Activated naive CD4-positive, alpha-beta T cell treated with anti-CD3 and anti-CD28 coated beads, Interleukin-2, amount 50 U/mL, for 16 hours (primary cell): ENCODE measurements around the gene TTYH3.

ENCODE experiments used
- DNase-seq: peaks from one replicate; pipeline ENCODE4 v3.0.0-alpha.2; 2020

TTYH3 gene

DNA sequence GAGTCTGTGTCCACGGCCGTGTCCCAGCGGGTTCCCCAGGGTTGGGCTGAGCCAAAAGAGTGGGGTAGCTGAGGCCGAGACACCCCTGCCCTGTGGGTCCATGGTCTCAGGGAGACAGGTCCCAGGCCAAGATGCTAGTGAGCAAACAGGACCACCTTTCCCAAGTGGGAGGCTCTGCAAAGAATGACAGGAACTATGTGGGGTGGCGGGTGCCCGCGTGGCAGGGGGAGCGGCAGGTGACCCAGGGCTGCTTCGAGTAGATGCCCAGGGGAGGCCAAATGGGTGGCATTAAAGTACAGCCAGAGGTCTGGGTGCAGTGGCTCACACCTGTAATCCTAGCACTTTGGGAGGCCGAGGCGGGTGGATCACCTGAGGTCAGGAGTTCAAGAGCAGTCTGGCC is 18.2 kb downstream of the TTYH3 start:
- no peak for DNase-seq

DNA sequence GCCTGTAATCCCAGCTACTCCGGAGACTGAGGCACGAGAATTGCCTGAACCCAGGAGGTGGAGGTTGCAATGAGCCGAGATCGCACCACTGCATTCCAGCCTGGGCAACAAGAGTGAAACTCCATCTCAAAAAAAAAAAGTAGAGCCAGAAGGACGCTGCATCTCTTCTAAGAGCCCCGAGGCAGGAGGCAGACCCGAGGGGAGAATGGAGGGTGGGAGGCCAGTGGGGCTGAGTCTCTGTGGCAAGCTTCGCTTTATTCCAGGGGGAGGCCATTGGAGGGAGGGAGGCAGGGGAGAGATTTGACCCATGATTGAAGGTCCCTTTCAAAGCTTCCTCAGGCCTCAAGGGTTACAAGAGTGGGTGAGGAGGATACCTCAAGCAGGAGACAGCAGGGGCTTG is 18.7 kb downstream of the TTYH3 start:
- no peak for DNase-seq

GRCh38 chr7:2651336-2651735 is 19.6 kb downstream of the TTYH3 start:
- no peak for DNase-seq

- no peak for DNase-seq
Observed at GRCh38 chr7:2651847-2652735, 20.3 kb downstream of the TTYH3 start.

DNA sequence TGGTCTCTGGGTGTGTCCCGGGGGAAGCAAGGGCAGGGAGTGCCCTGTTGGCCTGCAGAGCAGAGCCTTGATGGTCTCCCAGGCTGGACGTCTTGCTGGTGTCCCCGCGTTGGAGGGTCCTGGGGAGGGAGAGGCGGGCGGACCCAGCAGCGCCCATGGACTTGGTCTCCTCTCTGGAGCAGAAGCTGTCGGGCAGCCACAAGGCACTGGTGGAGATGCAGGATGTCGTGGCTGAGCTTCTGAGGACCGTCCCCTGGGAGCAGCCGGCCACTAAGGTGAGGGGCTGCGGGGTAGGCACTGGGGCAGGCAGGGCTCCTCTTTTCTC is 20.9 kb downstream of the TTYH3 start:
- DNase-seq: no peak

DNA sequence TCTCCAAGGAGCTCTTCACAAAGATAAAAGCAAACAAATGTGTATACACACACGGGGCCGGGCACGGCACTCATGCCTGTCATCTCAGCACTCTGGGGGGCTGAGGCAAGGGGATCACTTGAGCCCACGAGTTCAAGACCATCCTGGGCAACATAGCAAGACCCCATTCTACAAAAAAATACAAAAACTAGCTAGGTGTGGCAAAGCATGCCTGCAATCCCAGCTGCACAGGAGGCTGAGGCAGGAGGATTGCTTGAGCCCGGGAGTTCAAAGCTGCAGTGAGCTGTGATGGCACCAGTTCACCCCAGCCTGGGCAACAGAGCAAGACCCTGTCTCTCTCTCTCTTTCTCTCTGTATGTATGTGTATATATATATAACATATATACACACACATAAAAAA is 22.3 kb downstream of the TTYH3 start:
- DNase-seq: no peak

DNA sequence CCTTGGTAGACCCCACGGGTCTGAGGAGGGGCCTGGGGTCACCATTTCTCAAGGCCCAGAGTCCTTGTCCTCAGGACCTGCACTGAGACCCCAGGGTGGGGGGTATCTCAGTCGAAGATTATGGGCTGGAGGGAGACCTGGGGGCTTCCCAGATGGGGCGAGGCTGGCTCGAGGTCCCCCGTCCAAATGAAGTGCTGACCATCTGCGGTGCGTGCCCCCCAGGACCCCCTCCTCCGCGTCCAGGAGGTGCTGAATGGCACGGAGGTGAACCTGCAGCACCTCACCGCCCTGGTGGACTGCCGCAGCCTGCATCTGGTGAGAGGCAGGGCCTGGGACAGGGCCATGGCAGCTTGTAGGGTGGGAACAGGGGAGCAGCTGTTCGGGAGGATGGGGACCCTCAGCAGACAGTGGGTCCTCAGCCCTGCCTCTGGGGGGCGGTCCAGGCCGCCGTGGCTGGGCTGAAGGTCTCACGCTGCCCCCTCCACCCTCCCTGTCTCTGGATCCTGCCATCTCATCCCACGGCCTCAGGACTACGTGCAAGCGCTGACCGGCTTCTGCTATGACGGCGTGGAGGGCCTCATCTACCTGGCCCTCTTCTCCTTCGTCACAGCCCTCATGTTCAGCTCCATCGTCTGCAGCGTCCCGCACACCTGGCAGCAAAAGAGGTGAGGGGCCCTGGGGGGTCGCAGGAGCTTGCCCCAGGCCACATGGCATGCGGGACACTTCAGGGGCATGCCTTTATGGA is 24.3 kb downstream of the TTYH3 start:
- DNase-seq: no peak

DNA sequence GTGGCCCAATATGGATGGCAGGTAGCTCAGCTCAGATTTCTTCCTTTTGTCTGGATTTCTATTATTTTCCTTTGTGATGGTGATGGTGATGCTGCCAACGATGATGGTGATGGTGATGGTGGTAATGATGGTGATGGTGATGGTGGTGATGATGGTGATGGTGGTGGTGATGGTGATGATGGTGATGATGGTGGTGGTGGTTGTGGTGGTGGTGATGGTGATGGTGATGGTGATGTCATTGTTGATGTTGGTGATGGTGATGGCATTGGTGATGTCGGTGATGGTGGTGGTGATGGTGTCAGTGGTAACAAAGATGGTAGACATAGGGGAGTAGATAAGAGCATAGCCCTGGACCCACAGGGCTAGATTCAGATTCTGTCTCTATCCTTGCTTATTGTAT is 25.4 kb downstream of the TTYH3 start:
- DNase-seq: no peak

- no peak for DNase-seq
Observed at GRCh38 chr7:2657920-2658671, 26.3 kb downstream of the TTYH3 start.

DNA sequence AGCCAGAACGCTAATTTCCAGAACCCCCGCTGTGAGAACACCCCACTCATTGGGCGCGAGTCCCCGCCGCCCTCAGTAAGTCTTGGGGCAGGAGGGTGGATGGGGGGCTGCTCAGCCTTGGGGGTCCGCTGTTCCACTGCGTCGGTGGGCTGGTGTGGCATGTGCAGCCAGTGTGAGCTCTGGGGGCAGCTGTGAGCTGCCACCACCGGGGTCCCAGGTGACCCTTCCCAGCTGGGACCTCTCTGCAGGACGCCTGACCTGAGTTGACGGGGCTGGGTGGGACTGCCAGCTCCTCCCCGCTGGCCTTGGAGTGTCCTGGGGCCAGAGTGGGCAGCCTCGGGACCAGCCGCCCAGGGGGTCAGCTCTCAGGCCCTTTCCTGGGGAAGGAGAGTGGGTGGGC is 27.2 kb downstream of the TTYH3 start:
- DNase-seq: no peak

- DNase-seq: no peak
Observed at GRCh38 chr7:2659556-2660358, 28.0 kb downstream of the TTYH3 start.

DNA sequence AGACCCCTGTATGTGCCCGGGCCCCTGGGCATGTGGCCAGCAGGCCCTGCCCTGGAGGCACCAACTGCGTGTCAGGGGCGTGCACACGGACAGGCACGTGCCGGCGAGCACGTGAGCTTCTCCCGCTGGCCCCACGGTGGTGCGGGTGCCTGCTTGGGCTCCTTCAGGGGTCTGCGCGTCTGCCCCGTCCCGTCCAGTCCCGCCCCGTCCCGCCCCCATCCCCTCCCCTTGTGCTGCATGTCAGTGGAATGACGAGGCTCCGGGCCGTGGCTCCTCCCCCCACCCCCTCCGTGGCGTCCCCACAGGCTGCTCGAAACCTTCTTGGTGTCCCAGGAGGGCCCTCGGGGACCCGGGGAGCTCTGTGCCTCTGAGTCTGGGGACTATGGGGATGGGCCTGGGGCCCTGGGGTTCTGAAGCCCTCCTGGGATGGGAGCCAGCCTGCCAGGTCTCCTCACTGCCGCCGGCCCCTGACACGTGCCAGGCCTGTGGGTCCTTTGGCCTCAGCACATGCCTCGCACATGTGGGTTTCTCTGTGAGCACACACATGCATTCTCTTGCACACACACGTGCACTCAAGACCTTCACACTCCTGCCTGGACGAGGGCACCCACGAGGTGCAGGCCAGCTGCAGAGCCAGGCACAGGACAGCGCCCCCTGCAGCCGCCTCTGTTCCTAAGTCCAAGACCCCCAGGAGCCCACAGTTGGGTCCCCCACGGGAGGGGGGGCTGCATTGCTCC is 28.7 kb downstream of the TTYH3 start:
- no peak for DNase-seq

GRCh38 chr7:2661096-2661449 is 29.3 kb downstream of the TTYH3 start:
- DNase-seq: no peak

DNA sequence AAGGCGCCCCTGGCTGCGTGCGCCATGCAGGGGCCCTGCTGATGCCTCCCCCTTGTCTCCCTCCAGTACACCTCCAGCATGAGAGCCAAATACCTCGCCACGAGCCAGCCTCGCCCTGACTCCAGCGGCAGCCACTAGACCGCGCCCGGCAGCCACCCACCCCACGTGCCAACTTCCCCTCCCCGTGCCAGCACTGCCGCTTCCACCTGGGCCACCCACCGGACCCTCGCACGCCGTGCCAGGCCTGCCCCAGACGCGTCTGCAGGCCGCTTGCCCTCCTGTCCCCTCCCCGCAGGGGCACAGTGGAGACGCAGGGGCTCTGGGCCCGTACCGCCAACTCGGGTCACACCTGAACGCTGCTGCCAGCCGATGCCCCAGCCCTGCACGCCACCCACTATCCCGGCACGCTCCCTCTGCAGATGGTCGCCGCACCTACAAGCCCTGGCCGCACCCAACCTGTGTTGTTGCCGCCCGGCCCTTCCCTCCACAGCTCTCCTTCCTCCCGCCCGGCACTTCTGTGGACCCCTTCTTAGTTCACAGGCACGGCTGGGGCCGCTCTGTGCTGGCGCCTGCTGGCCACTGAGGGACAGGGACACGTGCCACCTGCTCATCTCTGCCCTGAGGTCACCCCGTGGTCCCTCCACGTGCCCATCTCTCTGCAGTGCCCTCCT is 30.0 kb downstream of the TTYH3 start:
- DNase-seq: no peak

- DNase-seq: no peak
Observed at GRCh38 chr7:2662273-2663120, 30.7 kb downstream of the TTYH3 start.

DNA sequence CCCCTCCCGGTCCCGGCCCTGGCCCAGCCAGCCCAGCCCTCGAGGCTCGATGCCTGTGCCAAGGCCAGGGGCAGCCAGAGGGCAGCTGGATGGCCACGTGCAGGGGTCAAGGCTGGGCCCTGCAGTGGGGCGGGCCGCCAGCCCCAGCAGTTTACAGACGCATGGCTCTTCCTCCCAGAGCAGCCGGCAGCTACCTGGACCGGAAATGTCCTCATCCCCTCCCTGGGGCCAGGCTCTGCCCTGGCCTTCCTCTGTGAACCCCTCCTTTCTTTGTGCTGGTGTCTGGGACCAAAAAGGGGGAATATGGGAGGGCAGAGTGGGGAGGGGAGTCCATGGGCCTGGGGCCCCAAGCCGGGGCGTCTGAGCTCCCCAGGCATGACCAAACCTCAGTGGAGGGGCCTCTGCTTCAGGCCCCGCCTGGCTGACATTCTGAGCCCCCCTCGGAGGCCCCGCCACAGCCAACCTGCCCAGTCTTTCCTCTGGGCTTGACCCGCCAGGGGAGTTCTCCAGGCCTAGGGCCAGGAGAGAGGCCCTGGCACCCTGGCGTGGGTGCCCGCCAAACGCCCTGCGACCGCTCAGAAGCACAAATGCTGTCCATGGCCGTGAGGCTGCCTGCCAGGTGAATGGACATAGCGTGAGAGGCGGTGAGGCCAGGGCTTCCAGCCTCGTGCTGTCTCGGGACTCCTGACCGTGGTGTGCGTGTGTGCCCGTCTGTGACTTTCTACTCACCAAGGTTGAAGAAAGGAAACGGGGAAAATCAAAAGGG is 31.5 kb downstream of the TTYH3 start:
- DNase-seq: no peak

DNA sequence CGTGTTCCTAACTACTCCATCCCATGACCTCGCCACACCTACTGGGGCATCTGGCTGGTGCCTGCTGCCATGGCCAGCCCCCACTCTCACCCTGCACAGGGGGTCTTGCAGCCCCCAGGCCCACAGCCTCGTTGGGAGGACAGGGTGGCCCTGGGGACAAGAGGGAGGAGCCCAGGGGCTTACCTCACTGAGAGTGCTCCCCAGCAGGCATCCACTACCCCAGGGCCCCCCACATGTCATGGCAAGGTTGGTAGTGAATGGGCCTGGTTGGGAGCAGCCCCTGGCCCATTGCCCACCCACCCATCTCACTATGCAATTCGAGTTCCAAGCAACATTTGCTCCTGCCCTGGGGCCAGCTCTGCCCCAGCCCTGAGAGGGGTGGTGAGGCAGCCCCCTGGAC is 32.2 kb downstream of the TTYH3 start:
- no peak for DNase-seq

GRCh38 chr7:2665359-2665791 is 33.6 kb downstream of the TTYH3 start:
- DNase-seq: no peak

GRCh38 chr7:2666155-2666554 is 34.4 kb downstream of the TTYH3 start:
- DNase-seq: no peak
